ENCODE results near the gene TMEM39B. TPM values are rescaled to one million over a fixed set of nuclear protein-coding genes. Genes with fewer than 3 reads are reported as not detected.
"Not testable (repeated sequence)": the region's sequence is repeated elsewhere in the genome, so short reads cannot be mapped to it uniquely, and the experiment has no call there.

TMEM39B gene
- total RNA-seq, 1 donor from 2014 or later, result 23.7 TPM

DNA sequence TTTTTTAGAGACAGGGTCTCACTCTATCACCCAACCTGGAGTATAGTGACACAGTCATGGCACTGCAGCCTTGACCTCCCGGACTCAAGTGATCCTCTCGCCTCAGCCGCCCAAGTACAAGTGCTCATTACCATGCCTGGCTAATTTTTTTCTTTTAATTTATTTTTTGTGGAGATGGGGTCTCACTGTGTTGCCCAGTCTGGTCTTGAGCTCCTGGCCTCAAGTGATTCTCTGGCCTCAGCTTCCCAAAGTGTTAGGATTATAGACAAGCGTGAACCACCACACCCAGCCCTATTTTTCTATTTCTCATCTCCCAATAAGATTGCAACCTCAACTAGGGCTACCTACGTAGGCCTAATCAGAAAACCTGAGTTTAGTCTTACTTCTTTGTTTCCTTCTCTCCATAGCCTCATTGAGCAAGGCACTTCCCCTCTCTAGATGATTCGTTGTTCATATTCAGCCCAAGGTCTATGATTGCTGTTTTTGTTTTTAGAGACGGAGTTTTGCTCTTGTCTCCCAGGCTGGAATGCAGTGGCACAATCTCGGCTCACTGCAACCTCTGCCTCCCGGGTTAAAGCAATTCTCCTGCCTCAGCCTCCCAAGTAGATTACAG lies 34.0 kb downstream of the TMEM39B start:
- Mint-ChIP-seq H3K4me1 (ENCODE audit: low read depth) (peaks cover 22% of the 10 kb centered on the region), H3K27me3 (no peaks in the 10 kb centered on the region), H3K27ac (peak overlapping the region; percentile 5), H3K4me3 (ENCODE audit: low read depth) (peak overlapping the region; percentile 61), H3K9me3 (ENCODE audit: low read depth) (no peaks in the 10 kb centered on the region), H3K36me3 (ENCODE audit: insufficient read depth) (no peaks in the 10 kb centered on the region)
- no peak for DNase-seq (ENCODE audit: low spot score, unreplicated experiment)
- TF ChIP-seq, protein P1, sequence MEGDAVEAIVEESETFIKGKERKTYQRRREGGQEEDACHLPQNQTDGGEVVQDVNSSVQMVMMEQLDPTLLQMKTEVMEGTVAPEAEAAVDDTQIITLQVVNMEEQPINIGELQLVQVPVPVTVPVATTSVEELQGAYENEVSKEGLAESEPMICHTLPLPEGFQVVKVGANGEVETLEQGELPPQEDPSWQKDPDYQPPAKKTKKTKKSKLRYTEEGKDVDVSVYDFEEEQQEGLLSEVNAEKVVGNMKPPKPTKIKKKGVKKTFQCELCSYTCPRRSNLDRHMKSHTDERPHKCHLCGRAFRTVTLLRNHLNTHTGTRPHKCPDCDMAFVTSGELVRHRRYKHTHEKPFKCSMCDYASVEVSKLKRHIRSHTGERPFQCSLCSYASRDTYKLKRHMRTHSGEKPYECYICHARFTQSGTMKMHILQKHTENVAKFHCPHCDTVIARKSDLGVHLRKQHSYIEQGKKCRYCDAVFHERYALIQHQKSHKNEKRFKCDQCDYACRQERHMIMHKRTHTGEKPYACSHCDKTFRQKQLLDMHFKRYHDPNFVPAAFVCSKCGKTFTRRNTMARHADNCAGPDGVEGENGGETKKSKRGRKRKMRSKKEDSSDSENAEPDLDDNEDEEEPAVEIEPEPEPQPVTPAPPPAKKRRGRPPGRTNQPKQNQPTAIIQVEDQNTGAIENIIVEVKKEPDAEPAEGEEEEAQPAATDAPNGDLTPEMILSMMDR (IDR thresholded peaks at IDR 0.05; ENCODE audit: unreplicated experiment), result no peak

DNA sequence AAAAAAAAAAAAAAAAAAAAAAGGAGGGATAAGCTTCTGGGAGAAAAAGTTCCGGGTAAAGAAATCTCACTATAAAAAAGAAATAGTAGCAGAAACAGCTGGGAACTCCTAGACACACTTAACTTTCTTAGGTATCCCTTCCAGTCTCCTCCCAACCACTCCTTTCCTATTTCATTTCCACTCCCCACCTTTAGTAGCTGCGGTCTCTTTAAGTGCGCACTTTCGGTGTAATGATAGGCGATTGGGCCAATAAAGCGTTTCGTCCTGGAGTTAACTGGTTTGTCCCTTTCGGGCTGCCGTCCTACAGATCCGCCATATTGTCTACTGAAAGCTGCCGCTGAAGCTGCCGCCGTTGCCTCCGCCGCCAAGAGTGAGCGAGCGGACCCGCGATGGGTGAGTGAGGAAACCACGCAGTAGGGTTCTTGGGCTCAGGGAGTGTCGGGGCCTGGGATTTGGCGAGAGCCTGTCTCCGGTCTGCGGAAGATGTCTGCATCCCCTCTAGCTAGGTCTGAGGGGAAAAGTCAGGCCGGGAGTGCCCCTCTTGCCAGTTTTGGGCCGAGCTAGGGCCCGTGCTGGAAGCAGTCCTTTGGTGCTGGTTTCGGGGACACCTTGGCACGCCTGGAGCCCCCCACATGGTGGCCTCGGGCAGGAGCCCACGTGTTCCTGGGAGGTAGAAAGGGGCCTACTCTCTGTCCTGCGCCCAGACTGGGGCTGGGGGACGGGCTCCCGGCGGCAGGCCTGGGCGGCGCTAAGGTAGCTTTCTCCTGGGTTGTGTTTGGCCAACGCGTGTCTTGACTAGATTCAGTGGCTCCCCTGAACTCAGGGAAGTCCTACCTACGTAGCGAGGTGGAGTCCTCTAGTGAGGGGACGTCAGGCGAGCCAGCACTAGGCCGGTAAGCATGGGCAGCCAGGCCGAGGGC lies 35.3 kb downstream of the TMEM39B start, which contains the start of gene KPNA6:
Gene KPNA6, plus strand, starts transcription at position 315 of the 920 bp plus-strand sequence. Its CDS starts 75 bp downstream, at position 390.
- TF ChIP-seq, protein P1 (IDR thresholded peaks at IDR 0.05; ENCODE audit: unreplicated experiment), result no peak
- Mint-ChIP-seq H3K4me3 (ENCODE audit: low read depth) (peak within 1 kb of the TSS; percentile 100), H3K27ac (peak within 1 kb of the TSS; percentile 99), H3K27me3 (no peaks in the 10 kb centered on the region), H3K36me3 (ENCODE audit: insufficient read depth) (no peaks in the 10 kb centered on the region), H3K4me1 (ENCODE audit: low read depth) (peaks cover 22% of the 10 kb centered on the region), H3K9me3 (ENCODE audit: low read depth) (no peaks in the 10 kb centered on the region)
- DNase-seq (ENCODE audit: low spot score, unreplicated experiment), result peak; percentile 84

DNA sequence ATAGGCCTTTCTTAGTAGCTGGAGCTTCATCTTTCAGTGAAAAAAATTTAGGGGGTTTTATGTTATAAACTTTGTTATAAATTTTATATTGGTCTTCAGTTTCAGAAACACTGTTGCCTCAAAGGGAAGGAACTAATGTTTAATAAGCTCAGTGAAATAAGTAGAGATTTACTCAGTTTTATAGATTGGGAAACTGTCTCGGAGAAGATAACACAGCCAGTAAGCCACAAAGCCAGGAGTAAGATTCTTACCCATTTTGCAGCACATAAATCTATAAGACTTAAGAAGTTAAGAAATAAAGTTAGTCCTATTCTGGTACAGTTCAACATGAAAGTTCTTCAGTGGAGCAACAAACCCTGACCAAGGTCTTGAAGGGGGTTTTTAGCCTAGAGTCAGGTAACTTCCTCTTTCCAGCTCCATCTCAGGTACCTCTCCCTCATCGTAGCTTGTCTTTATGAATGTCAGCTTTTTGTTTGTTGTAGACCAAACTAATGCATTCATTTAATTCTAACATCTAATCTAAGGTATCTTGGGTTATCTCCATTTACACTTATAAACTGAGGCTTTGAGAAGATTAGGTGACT lies 38.4 kb downstream of the TMEM39B start:
- Mint-ChIP-seq H3K27ac (no peak overlapping the region), H3K4me3 (ENCODE audit: low read depth) (no peak overlapping the region)

DNA sequence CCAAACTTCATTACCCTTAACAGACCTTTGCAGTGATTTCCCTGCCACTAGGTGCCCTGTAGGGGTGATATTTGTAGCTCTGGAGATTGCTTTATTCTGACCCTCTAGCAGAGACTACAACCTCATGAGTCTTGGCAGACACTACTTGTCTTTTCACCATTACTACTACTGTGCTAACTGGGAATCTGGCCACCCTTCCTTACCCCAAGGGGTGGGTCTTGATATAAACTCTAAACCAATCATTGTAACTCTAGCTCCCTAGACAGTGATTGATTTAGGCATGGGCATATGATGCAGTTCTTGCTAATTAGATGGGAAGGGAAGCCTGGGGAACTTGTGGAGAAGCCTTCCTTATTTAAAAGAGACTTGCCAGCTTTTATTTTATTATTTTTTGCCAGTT lies 39.0 kb downstream of the TMEM39B start:
- TF ChIP-seq, protein P1 (IDR thresholded peaks at IDR 0.05; ENCODE audit: unreplicated experiment), result no peak
- no peak for DNase-seq (ENCODE audit: low spot score, unreplicated experiment)
- Mint-ChIP-seq H3K9me3 (ENCODE audit: low read depth) (no peaks in the 10 kb centered on the region), H3K27ac (no peak overlapping the region), H3K27me3 (no peaks in the 10 kb centered on the region), H3K4me3 (ENCODE audit: low read depth) (no peak overlapping the region), H3K36me3 (ENCODE audit: insufficient read depth) (peaks cover 2% of the 10 kb centered on the region), H3K4me1 (ENCODE audit: low read depth) (peaks cover 26% of the 10 kb centered on the region)

More for the DNA sequence above, 38.4 kb downstream of the TMEM39B start:
- Mint-ChIP-seq H3K36me3 (ENCODE audit: insufficient read depth) (peaks cover 2% of the 10 kb centered on the region), H3K4me1 (ENCODE audit: low read depth) (peaks cover 19% of the 10 kb centered on the region), H3K27me3 (no peaks in the 10 kb centered on the region), H3K9me3 (ENCODE audit: low read depth) (no peaks in the 10 kb centered on the region)
- no peak for DNase-seq (ENCODE audit: low spot score, unreplicated experiment)
- TF ChIP-seq, protein P1 (IDR thresholded peaks at IDR 0.05; ENCODE audit: unreplicated experiment), result no peak

DNA sequence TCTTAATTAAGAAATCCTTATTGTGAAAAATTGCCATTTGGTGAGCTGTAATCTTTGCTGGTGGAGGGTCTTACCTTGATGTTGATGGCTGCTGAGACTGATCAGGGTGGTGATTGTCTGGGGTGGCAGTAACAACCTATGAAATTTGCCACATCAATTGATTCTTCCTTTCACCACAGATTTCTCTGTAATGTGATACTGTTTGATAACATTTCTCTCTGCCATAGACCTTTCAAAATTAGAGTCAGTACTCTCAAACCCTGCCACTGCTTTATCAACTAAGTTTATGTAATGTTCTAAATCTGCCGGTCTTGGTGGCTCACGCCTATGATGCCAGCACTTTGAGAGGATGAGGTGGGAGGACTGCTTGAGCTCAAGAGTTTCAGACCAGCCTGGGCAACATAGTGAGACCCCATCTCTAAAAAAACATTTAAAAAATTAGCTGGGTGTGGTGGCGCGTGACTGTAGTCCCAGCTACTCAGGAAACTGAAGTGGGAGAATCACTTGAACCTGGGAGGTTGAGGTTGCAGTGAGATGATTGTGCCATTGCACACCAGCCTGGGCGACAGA lies 40.2 kb downstream of the TMEM39B start:
- Mint-ChIP-seq H3K9me3 (ENCODE audit: low read depth) (no peaks in the 10 kb centered on the region), H3K4me3 (ENCODE audit: low read depth) (no peak overlapping the region), H3K4me1 (ENCODE audit: low read depth) (peaks cover 25% of the 10 kb centered on the region), H3K27ac (no peak overlapping the region), H3K27me3 (no peaks in the 10 kb centered on the region), H3K36me3 (ENCODE audit: insufficient read depth) (peaks cover 2% of the 10 kb centered on the region)
- TF ChIP-seq, protein P1 (IDR thresholded peaks at IDR 0.05; ENCODE audit: unreplicated experiment), result no peak
- DNase-seq (ENCODE audit: low spot score, unreplicated experiment), result no peak

DNA sequence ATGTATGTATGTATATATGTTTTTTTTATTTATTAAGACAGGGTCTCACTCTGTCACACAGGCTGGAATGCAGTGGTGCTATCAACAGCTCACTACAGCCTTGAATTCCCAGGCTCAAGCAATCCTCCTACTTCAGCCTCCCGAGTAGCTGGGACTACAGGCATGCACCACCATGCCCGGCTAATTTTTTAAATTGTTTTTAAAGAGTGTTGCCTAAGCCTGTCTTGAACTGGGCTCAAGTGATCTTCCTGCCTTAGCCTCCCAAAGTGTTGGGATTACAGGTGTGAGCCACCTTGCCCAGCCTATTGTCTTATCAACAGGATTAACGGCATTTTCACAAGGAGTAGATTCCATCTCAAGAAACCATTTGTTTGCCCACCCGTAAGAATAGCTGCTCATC lies 40.7 kb downstream of the TMEM39B start:
- not testable (repeated sequence) for DNase-seq (ENCODE audit: low spot score, unreplicated experiment); H3K4me3 Mint-ChIP-seq (ENCODE audit: low read depth); H3K27me3 Mint-ChIP-seq; H3K27ac Mint-ChIP-seq; H3K36me3 Mint-ChIP-seq (ENCODE audit: insufficient read depth); H3K9me3 Mint-ChIP-seq (ENCODE audit: low read depth)
- peaks cover 24% of the 10 kb centered on the region for H3K4me1 Mint-ChIP-seq (ENCODE audit: low read depth)

Measured in progenitor cell of endocrine pancreas (in vitro differentiated cells).